Measurements from ENCODE around the gene MYOZ2. TPM values are rescaled to one million over a fixed set of nuclear protein-coding genes. Genes with fewer than 3 reads are reported as not detected.

The MYOZ2 gene
- total and polyA plus RNA-seq, 2 donors (not counting 3 experiments of a cell fraction or from before 2014, with no cell fraction given) = 0.11 to 0.13 TPM

GRCh38 chr4:119162174-119162573 lies 26.5 kb downstream of the MYOZ2 start:
- no peak overlapping the region for H2AFZ ChIP-seq (ENCODE audit: low read depth, low read length)

More at GRCh38 chr4:119162174-119162573, 26.5 kb downstream of the MYOZ2 start:
- Histone ChIP-seq H3K79me2 (ENCODE audit: control insufficient read depth, insufficient read depth, low read length) (no peaks in the 10 kb centered on the region), H3K4me2 (ENCODE audit: insufficient read depth, low read length) (no peak overlapping the region), H3K9ac (replicated peaks; ENCODE audit: extremely low read depth, insufficient read depth, low read length) (no peak overlapping the region), H3K36me3 (ENCODE audit: control insufficient read depth in 2 of 2, extremely low read depth in 1 of 2, insufficient read depth in 2 of 2, low read length in 2 of 2) (no peaks in the 10 kb centered on the region), H3K9me1 (replicated peaks; ENCODE audit: control insufficient read depth, extremely low read depth, insufficient read depth, low read length) (no peaks in the 10 kb centered on the region), H3K4me1 (ENCODE audit: control insufficient read depth, extremely low read depth, insufficient read depth, low read length) (no peaks in the 10 kb centered on the region), H3K27ac (ENCODE audit: insufficient read depth, low read depth, low read length) (no peak overlapping the region), H3K27me3 (ENCODE audit: control insufficient read depth in 2 of 2, insufficient read depth in 2 of 2, low read length in 2 of 2) (no peaks in the 10 kb centered on the region), H3K9me3 (replicated peaks; ENCODE audit: control insufficient read depth, insufficient read depth, low read length) (no peaks in the 10 kb centered on the region), H4K20me1 (replicated peaks; ENCODE audit: control insufficient read depth, extremely low read depth, insufficient read depth, low read length) (no peaks in the 10 kb centered on the region), H3K4me3 (replicated peaks in 1 of 3; ENCODE audit: insufficient read depth in 1 of 3, low read depth in 1 of 3, low read length in 3 of 3) (no peak overlapping the region)
- dilution Hi-C loops (cut with MboI; ENCODE audit: extremely low pct_ligation_motif_present, low sequenced_read_pairs) (no loop called here), intact Hi-C loops (cut with micrococcal nuclease) (no loop called here)
- CTCF ChIA-PET = interaction anchor here (1.0 kb wide), 1 partner anchor 28 kb away, joined by 3 read pairs; no protein-coding TSS in a partner anchor
- POLR2A ChIA-PET = no interaction called here
- TF ChIP-seq MAX (IDR thresholded peaks at IDR 0.05; ENCODE audit: insufficient read depth, insufficient read length) (no peak), CTCF (IDR thresholded peaks at IDR 0.05; ENCODE audit: extremely low read depth in 1 of 2, insufficient read depth in 1 of 2, low read depth in 1 of 2, low read length in 2 of 2) (no peak), POLR2A (IDR thresholded peaks at IDR 0.05; ENCODE audit: low read depth, low read length) (no peak), EZH2 (IDR thresholded peaks at IDR 0.05; ENCODE audit: borderline replicate concordance, low read depth, low read length, severe bottlenecking) (no peak), JUN (IDR thresholded peaks at IDR 0.05; ENCODE audit: borderline replicate concordance, insufficient read depth, insufficient read length, low read depth) (no peak), MYC (IDR thresholded peaks at IDR 0.05; ENCODE audit: low read depth, low read length) (no peak), POLR2AphosphoS5 (IDR thresholded peaks at IDR 0.05; ENCODE audit: insufficient read depth, low read depth, low read length) (no peak), FOS (IDR thresholded peaks at IDR 0.05; ENCODE audit: borderline replicate concordance, insufficient read depth, low read length) (no peak), GATA2 (IDR thresholded peaks at IDR 0.05; ENCODE audit: insufficient read depth, insufficient read length, low read depth, low read length) (no peak)
- FAIRE-seq (no peak), DNase-seq (ENCODE audit: low read depth, low spot score) (no peak)
- BruUV-seq (replicated peaks) = no TSS peak

Measured in endothelial cell of umbilical vein (primary cell).